GM19452 (cell line): ENCODE data around the gene PELO.
"Not testable (repeated sequence)": the region's sequence is repeated elsewhere in the genome, so short reads cannot be mapped to it uniquely, and the experiment has no call there.

Experiments used
- ATAC-seq: cut with Tn5 transposase; IDR thresholded peaks from one replicate; pipeline ENCODE4 v1.9.1; 2021; ENCODE audit not compliant: unreplicated experiment

The PELO gene, protein sequence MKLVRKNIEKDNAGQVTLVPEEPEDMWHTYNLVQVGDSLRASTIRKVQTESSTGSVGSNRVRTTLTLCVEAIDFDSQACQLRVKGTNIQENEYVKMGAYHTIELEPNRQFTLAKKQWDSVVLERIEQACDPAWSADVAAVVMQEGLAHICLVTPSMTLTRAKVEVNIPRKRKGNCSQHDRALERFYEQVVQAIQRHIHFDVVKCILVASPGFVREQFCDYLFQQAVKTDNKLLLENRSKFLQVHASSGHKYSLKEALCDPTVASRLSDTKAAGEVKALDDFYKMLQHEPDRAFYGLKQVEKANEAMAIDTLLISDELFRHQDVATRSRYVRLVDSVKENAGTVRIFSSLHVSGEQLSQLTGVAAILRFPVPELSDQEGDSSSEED

DNA sequence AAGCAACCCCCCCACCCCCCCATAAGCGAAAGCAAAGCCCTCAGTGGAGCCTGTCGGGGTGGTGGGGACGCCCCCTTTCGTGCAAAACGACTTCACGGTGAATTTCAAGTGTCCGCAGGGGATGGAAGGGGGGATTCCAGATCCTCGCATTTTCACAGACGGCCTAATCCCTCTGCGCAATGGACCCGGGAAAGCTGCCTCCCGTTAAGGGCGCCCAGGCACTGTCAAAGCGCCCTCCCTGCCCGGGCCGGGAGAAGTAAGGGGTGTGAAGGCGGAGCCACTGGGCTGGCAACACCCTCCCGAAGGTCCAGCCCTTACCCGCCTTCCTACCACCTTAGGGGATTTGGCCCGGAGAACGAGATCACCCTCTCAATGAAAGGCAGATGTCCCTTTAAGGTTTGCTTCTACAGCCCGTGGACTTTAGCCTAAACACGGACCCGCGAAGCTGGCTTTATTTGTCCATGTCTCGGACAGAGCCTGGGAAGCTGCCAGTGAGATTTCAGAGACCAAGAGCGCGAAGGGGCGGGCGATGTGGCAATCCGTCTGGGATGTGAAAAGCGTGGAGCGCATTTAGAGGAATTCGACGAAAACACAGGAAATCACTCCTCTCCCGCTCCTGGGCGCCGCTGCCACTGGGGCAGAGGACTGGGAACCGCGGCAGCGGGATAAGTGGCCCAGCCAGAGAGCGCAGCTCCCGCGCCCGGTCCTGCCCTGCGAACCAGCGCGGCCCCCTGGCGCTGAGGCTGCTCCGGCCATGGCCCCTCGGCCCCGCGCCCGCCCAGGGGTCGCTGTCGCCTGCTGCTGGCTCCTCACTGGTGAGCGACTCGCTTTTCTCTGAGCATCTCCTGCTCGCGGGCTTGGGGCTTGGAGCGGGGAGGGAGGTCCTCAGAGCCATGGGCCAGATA is at the start of gene PELO, which contains the start of gene ITGA1:
Gene PELO (plus strand): TSS at position 317 of the 905 bp plus-strand sequence. CDS start 12,479 bp downstream, outside the sequence.
Gene ITGA1 (plus strand): TSS at position 317 of the 905 bp plus-strand sequence. CDS start 438 bp downstream, at position 755.
- ATAC-seq = peak; percentile 73

DNA sequence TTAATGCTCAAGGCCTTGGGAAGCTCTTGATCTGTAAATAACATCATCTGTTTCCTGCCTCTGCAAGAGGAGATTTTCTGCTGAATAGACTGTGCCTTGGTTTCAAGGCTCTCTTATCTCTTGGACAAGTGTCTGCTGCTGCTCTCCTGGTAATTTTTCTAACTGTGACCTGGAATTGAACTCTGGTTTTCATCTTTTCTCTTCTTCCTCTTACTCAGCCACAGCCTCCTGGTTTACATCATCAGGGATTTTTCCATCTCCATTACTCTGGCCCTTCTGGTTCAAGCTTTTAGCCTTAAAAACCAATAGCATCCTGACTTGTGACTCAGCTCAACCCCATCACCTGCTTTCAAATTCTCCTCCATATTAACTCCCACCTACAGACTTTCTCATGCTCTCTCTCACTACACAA is 49.6 kb upstream of the PELO start:
- ATAC-seq = peak; percentile 67

DNA sequence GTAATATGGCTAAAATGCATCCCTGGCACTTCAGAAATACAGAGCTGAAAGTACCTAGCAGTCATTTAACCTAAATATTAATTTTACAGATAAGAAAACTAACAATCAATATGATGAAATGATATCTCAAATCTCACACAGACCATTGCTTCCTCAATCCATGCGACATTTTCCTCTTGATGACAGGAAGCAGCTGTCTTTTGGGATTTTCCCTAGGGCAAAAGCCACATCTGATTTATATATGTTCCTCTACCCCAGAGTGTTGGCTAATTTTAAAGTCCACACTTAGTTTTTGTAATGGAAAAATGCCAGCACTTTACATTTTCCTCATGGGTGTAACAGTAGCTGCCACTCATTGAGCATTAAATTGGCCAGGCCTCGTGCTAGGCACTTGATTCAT is 47.7 kb upstream of the PELO start:
- no peak for ATAC-seq

DNA sequence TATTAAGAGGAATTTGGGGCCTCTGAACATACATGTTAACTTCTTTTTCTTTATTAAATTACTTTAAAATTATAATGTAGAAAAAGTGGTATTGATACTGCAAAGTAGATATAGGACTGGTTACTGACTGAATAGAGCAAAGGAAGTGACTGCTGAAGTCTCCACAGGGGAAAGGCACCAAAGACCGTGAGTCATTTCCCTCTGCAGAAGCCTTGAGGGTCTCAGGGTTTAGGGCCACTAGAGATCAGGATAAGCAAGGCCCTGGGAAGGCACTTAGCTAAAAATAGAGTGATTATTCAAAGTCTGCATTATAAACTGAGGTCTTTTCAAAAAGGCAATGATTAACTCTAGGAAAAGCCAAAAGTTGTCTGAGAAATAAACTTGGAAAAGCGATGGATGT is 44.7 kb upstream of the PELO start:
- ATAC-seq = no peak

DNA sequence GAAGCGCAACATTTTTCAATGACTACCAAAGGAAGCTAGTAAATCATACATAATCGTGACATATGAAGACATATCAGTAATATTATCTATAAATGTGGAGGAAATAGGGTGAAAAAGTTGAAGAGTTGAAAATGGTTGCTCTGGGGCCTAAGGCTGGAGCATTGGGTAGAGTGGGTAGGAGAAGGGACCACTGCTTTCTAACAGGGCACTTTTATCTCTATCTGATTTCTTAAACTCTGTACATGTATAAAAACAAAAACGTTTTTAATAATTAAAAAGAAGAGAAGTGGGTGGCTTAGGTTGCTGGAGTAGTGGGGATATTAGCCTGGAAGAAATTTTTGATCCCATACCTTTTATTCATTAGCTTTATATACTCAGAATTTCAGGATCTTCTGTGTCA is 44.2 kb upstream of the PELO start:
- ATAC-seq = no peak

DNA sequence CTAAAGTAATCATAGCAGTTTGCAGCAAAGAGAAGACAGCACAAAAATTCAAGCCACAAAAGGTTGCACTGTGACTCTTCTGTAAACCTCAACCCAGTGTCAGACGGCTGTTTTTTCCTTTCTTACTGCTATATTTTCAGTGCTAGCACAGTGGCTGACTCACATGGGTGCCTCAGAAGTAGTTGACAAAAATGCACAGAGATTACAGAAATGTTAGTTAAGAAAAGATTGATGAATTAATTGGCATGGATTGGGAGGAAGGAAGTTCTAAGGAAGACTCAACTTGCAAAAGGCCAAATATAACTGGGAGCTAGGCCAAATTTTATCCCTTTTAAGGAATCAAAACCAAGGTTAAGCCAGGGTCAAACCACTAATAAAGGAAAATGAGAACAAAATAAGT is 43.7 kb upstream of the PELO start:
- ATAC-seq = no peak

DNA sequence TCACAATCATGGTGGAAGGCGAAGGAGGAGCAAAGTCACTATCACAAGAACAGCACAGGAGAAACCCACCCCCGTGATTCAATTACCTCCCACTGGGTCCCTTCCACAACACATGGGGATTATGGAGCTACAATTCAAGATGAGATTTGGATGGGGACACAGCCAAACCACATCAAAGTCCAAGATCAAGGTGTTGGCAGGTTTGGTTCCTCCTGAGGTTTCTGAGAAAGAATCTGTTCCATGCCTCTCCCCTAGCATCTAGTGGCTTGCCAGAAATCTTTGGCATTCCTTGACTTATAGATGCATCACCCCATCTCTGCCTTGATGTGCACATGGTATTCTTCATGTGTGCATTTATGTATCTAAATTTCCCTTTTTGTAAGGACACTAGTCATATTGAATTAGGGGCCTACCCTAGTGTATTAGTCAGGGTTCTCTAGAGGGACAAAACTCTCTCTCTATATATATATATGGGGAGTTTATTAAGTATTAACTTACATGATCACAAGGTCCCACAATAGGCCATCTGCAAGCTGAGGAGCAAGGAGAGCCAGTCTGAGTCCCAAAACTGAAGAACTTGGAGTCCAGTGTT is 42.8 kb upstream of the PELO start:
- not testable (repeated sequence) for ATAC-seq

DNA sequence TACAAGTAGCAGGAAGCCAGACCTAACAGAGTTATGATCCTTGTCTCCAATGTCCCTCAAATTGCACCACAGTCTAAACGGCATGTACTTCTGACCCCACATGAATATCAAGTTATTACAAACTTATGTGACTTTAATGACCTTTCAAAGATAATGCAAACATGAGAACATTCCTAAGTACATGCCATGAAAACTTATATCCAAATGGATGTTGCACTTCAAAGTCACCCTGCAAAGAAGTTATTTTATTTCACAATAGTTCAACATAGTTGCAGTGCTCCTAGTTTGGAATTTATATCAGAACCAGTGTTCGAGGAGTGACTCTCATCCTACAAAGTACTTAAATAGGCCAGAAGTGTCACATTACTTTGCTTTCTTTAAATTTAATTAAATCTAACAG is 41.2 kb upstream of the PELO start:
- ATAC-seq = no peak

DNA sequence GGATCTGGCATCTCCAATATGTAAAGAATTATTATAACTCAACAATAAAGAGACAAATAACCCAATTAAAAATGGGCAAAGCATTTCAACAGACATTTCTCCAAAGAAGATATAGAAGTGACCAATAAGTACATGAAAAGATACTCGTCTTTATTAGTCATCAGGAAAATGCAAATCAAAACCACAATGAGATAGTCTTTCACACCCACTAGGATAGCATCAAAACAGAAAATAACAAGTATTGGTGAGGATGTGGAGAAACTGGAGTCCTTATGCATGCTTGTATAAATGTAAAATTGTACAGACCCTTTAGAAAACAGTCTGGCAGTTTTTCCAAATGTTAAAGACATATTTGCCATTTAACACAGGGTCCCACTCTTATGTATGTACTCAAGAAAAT is 39.1 kb upstream of the PELO start:
- ATAC-seq = peak; percentile 69

DNA sequence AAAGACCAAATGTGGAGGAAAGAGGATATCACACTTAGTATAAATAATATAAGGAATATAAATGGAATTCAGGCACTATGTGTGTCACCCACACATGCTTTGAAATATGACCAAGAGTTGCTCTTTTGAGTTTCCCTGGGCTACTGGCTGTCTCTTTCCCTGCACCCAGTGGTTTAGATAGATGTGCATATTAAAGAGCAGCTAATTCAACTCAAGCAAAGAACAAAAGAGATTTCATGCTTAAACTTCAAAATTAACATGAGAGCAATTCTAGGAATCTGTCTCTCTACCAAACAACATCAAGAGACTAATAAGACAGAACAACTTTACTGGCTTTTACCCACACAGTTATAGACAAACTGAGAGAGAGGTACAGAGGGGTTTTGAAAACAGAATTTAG is 38.0 kb upstream of the PELO start:
- no peak for ATAC-seq

DNA sequence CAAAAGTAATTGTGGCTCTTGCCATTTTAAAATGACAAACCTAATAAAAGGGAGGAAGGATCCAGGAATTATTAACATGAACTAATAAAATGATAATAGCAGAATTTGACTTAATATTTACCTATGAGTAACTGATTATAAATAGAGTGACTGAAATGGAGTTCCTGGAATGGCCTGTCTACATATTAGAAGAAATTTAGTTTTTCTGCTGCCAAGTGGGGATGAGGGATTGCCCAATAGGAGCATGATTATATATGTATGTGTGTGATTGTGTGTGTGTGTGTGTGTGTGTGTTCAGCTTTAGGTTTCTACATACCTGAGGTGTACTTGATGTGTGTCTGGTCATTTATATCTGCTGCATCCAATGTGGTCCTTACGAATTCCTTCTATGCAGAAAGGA is 36.6 kb upstream of the PELO start:
- no peak for ATAC-seq

DNA sequence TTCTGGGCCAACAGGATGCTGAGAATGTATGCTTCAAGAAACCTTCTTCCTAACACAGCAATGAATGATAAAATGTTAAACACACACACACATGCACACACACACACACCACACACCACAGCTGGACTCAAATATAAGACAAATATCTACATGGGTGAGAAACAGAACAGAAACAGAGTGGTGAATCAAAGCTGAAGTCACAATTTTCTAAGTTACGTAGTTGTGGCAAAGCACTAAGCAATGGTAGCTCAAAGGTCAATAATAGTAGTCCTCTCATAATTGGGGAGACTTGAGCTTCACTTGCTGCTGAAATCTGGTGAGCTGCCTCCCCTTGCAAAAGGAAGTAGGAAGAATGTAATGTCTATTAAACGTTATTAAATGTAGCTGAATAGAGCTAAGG is 33.7 kb upstream of the PELO start:
- no peak for ATAC-seq

DNA sequence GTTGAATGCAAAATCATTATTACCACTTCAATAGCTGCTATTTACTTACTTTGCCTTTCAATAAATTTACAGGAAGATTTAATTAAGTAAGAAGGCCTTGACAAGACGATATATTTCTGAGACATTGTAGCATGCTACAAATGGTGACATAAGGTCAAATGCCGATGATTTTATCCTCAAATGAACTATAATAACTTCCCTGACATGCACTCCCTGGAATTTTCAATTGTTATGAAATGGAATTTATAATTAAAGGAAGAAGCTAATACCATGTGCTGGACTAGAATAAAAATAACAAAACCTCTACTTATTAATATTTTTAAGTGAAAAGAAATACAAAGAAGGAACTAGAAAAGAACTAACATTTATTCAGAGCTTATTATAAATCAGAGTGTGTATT is 30.2 kb upstream of the PELO start:
- ATAC-seq = no peak

DNA sequence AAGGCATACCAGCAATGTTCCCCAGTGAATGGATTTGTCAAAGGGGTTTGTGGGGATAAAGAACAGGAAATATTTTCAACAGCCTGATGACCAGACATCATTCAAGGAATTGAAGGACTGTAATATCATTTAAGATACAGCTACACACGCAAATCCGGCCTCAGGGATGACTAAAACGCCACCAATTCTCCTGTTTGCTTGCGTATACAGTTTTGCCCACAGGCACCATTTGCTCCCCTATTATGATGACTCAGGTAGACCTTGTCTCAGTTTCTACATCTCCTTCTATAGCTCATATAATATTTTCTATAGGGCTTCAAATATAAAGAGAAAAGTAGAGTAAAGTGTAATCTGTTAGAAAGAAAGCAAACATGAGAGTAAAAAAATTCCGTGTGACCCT is 29.7 kb upstream of the PELO start:
- ATAC-seq = no peak

DNA sequence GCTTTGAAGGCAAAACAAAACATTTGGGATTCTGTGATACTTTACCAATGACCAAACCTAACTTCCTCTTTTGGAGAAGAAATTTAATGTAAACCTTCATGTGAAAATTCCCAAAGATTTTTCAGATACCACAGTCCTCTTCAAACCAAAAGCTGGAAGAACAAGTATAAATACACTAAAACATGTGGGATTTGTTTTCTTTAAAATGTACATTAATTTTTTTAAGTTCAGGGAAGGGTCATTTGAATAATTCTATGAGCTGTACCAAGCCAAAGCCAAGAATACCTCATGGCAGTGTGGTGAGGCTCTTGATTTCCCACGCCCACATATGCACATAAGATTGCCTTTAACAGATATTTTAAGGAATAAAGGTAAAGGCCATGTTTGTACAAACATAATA is 28.4 kb upstream of the PELO start:
- ATAC-seq = no peak

DNA sequence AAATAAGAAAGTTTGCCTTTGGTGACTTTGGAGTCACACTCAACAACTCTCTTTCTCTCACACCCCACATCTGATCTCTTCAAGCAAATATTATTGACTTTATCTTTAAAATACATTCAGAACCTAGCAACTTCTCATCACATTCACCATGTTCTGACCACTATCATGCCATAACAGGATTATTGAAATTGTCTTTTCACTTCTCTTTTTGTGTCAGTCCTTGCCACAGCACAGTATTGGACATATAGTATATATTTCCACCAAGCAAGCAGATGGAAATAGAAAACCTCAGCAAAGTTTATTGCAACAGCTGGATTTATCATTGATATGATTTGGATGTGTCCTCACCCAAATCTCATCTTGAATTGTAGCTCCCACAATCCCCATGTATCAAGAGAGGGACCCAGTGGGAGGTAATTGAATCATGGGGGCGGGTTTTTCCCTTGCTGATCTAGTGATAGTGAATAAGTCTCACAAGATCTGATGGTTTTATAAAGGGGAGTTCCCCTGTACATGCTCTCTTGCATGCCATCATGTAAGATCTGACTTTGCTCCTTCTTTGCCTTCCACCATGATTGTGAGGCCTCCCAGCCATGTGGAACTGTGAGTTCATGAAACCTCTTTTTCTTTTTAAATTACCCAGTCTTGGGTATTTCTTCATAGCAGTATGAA is 26.9 kb upstream of the PELO start:
- ATAC-seq = peak; percentile 65

DNA sequence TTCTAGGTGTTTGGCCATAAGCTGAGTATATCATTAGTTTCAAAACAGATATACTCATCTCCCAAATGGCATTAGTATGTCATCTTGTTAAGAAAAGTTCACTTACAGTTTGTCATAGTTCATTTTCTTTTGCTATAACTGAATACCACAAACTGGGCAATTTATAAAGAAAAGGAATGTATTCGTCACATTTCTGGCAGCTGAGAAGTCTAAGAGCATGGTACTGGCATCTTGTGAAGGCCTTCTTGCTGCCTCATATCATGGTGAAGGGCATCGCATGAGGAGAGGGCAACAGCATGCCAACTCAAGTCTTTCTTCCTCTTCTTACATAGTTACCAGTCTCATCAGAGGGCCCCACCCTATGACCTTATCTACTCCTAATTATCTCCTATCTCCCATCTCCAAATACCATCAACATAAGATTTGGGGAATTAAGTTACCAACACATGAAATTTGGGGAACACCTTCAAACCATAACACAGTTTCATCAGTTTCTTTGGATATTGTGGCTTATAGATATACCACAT is 20.4 kb upstream of the PELO start:
- ATAC-seq = no peak

DNA sequence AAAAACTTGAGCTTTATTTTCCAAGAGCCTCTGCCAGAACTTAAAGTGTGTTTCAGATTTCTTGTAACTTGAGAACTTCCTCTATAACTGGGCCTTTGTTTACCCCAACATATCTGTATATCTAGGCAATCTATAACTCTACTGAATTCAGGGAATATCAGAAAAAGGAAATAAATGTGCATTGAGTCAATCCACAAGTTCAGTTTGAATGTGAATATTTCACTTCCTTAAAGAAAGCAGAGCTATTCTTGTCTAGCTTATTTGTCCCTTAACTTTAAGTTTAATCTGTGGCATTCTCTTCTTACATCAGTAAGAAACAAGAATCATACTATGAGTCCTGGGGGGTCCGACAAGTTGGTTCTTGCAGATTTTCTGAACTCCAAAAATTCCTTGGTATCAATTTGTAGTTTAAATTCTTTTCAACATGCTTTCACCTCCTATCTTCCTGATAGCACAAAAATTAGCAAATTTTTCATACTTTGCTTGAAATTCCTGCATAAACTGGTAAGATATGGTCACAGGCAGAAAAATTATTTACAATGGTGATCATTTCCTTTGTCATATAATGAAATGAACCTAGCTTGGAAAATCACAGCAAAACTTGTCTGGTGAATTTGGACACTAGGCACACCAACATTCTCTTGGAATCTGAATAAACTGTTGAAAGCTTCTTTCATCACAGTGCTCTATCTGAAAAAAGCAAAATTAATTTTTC is 19.8 kb upstream of the PELO start:
- ATAC-seq = no peak

DNA sequence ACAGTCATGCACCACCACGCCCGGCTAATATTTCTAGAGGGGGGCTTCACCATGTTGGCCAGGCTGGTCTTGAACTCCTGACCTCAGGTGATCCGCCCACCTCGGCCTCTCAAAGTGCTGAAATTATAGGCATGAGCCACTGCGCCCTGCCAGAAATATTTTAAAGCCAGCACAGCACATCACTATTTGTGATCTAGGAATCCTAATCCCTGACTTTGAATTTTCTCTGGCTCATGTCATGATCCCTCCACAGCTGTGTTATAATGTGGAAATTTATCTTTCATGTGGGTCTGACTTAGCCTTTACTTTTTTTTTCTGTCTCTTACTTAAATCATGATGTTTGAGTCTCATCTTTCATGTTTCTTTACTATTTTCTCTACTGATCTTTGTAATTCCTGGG is 18.7 kb upstream of the PELO start:
- ATAC-seq = no peak

DNA sequence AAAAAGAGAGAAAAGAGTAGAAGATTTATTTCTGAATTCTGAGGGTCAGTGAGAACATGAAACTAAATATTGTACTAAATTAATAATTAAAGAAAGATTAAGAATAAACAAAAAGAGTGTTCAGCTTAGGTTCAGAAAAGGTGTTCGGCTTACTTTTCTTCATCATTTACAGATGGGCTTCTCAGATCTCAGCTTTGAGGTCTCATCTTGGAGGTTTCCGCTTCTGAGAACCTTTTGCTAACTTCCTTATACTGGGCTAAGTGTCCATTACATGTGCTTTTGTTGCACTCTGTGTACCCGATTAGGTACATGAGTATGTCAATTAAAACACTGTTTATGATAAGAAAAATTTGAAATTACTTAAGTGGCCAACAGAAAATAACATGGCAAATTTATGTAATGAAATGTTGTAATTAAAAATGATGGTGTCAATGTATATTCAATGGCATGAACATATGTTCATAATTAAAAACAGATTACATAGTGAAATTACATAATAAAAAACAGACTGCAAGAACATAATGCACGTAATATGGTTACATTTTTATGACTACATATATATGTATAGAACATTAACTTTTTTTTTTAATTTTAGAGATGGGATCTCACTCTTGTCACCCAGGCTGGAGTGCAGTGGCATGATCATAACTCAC is 17.3 kb upstream of the PELO start:
- no peak for ATAC-seq
